HEK293 (cell line): Measurements from ENCODE around the gene IP6K3.
A peak's percentile ranks its signal among the peaks of the same experiment; 100 is the strongest.

ENCODE experiments used
- CTCF ChIA-PET: fragments of 350-600 bp; formaldehyde crosslinking; extraction: SDS; loops from one replicate; lab custom pipeline; 2021; ENCODE audit warnings: antibody characterized with exemption; lab: Yijun Ruan, JAX
- POLR2A ChIA-PET: fragments of 300-600 bp; formaldehyde crosslinking; extraction: SDS; loops from one replicate; lab custom pipeline; 2020; ENCODE audit warnings: antibody characterized with exemption, inconsistent platforms; lab: Yijun Ruan, JAX
- H3K27ac ChIP-seq: fragments of 200-500 bp; sonication (Bioruptor generic); 2 replicates; pipeline ENCODE4 v1.5.1; 2014; ENCODE audit warnings: low read depth, low read length, control low read depth, inconsistent platforms; ENCODE audit errors: extremely low read depth
- H3K36me3 ChIP-seq, 2 experiments: fragments of 200-500 bp in 1 of 2; sonication (Bioruptor generic) in 1 of 2; 1 replicate in 1 of 2; 2 replicates in 1 of 2; pipeline ENCODE4 v1.5.1; 2014 to 2017; ENCODE audit warnings: inconsistent platforms in 2 of 2, low read length in 2 of 2; ENCODE audit not compliant: control insufficient read depth in 2 of 2, insufficient read depth in 1 of 2
- H3K4me1 ChIP-seq: fragments of 200-500 bp; sonication (Bioruptor generic); 2 replicates; pipeline ENCODE4 v1.5.1; 2014; ENCODE audit warnings: mild to moderate bottlenecking, low read length, inconsistent platforms; ENCODE audit not compliant: control insufficient read depth, insufficient read depth
- H3K4me3 ChIP-seq: 2 replicates; pipeline ENCODE4 v1.5.1; 2011; ENCODE audit warnings: low read depth, mild to moderate bottlenecking, control low read depth, low read length, moderate library complexity
- H3K9me3 ChIP-seq: fragments of 200-500 bp; sonication (Bioruptor generic); 2 replicates; pipeline ENCODE4 v1.5.1; 2014; ENCODE audit warnings: low read depth, low read length, inconsistent platforms; ENCODE audit not compliant: control insufficient read depth, insufficient read depth
- GLIS2 ChIP-seq: fragments of 450-650 bp; formaldehyde crosslinking; IDR thresholded peaks from 2 replicates; pipeline ENCODE4 v1.5.1; 2016; ENCODE audit warnings: missing biosample characterization, missing genetic modification characterization
- KLF1 ChIP-seq: fragments of 450-650 bp; formaldehyde crosslinking; IDR thresholded peaks from 2 replicates; pipeline ENCODE4 v1.5.1; 2016; ENCODE audit warnings: missing biosample characterization, missing genetic modification characterization
- SP2 ChIP-seq: fragments of 450-650 bp; formaldehyde crosslinking; IDR thresholded peaks from 2 replicates; pipeline ENCODE4 v1.5.1; 2016; ENCODE audit warnings: missing biosample characterization, missing genetic modification characterization
- WT1 ChIP-seq: fragments of 450-650 bp; formaldehyde crosslinking; IDR thresholded peaks from 2 replicates; pipeline ENCODE4 v1.5.1; 2016; ENCODE audit warnings: missing biosample characterization, missing genetic modification characterization
- ZBTB17 ChIP-seq: fragments of 450-650 bp; formaldehyde crosslinking; IDR thresholded peaks from 2 replicates; pipeline ENCODE4 v1.5.1; 2016; ENCODE audit warnings: missing biosample characterization, missing genetic modification characterization
- ZBTB48 ChIP-seq: fragments of 450-650 bp; formaldehyde crosslinking; IDR thresholded peaks from 2 replicates; pipeline ENCODE4 v1.5.1; 2016; ENCODE audit warnings: missing biosample characterization, missing genetic modification characterization
- ZFP3 ChIP-seq: fragments of 450-650 bp; formaldehyde crosslinking; IDR thresholded peaks from 2 replicates; pipeline ENCODE4 v1.5.1; 2016; ENCODE audit warnings: low read depth, missing biosample characterization, missing genetic modification characterization
- ZFP37 ChIP-seq: fragments of 450-650 bp; formaldehyde crosslinking; IDR thresholded peaks from 2 replicates; pipeline ENCODE4 v1.5.1; 2016; ENCODE audit warnings: missing biosample characterization, missing genetic modification characterization
- ZIC2 ChIP-seq: fragments of 450-650 bp; formaldehyde crosslinking; IDR thresholded peaks from 2 replicates; pipeline ENCODE4 v1.5.1; 2016; ENCODE audit warnings: missing biosample characterization, missing genetic modification characterization
- ZNF248 ChIP-seq: fragments of 450-650 bp; formaldehyde crosslinking; IDR thresholded peaks from 2 replicates; pipeline ENCODE4 v1.5.1; 2017; ENCODE audit warnings: missing biosample characterization, missing genetic modification characterization
- ZNF555 ChIP-seq: fragments of 450-650 bp; formaldehyde crosslinking; conservative IDR thresholded peaks from 2 replicates; pipeline ENCODE4 v1.5.1; 2017; ENCODE audit warnings: missing biosample characterization, mild to moderate bottlenecking, missing genetic modification characterization, inconsistent platforms
- ZNF580 ChIP-seq: fragments of 450-650 bp; formaldehyde crosslinking; IDR thresholded peaks from 2 replicates; pipeline ENCODE4 v1.5.1; 2016; ENCODE audit warnings: missing biosample characterization, missing genetic modification characterization
- ZNF654 ChIP-seq: fragments of 450-650 bp; formaldehyde crosslinking; IDR thresholded peaks from 2 replicates; pipeline ENCODE4 v1.5.1; 2016; ENCODE audit warnings: low read depth, missing biosample characterization, missing genetic modification characterization
- ZNF707 ChIP-seq: fragments of 450-650 bp; formaldehyde crosslinking; IDR thresholded peaks from 2 replicates; pipeline ENCODE4 v1.5.1; 2016; ENCODE audit warnings: missing biosample characterization, missing genetic modification characterization
- ZSCAN23 ChIP-seq: fragments of 450-650 bp; formaldehyde crosslinking; IDR thresholded peaks from 2 replicates; pipeline ENCODE4 v1.5.1; 2016; ENCODE audit warnings: missing biosample characterization, missing genetic modification characterization
- TF ChIP-seq, protein P1 (sequence below): fragments of 450-650 bp; formaldehyde crosslinking; IDR thresholded peaks from 2 replicates; pipeline ENCODE4 v1.5.1; 2016; ENCODE audit warnings: missing biosample characterization, missing genetic modification characterization
- TF ChIP-seq, protein P2 (sequence below): sonication (generic); formaldehyde crosslinking; IDR thresholded peaks from 2 replicates; pipeline ENCODE4 v1.8.1; 2022; ENCODE audit warnings: mild to moderate bottlenecking, moderate library complexity, missing genetic modification reagents
- TF ChIP-seq, protein P3 (sequence below): fragments of 450-650 bp; formaldehyde crosslinking; IDR thresholded peaks from 2 replicates; pipeline ENCODE4 v1.5.1; 2016; ENCODE audit warnings: missing biosample characterization, missing genetic modification characterization, low read depth

The IP6K3 gene

GRCh38 chr6:33762713-33763112, 16.0 kb upstream of the IP6K3 start:
- POLR2A ChIA-PET: no interaction called here
- Histone ChIP-seq H3K4me1 (peaks cover 12% of the 10 kb centered on the region), H3K9me3 (no peaks in the 10 kb centered on the region), H3K27ac (no peak overlapping the region), H3K4me3 (no peak overlapping the region), H3K36me3 (no peaks in the 10 kb centered on the region)
- CTCF ChIA-PET: interaction anchor here (0.6 to 12.1 kb wide), 18 partner anchors 8 to 392 kb away, joined by 3 to 193 read pairs (median 4); partner anchors contain the start of genes IP6K3 and UQCC2
- TF ChIP-seq ZIC2 (no peak), SP2 (tag by site-specific recombination) (no peak), ZNF707 (tag by site-specific recombination) (no peak), ZNF555 (tag by site-specific recombination) (no peak), ZFP37 (no peak), KLF1 (tag by site-specific recombination) (no peak), ZSCAN23 (tag by site-specific recombination) (no peak)

DNA sequence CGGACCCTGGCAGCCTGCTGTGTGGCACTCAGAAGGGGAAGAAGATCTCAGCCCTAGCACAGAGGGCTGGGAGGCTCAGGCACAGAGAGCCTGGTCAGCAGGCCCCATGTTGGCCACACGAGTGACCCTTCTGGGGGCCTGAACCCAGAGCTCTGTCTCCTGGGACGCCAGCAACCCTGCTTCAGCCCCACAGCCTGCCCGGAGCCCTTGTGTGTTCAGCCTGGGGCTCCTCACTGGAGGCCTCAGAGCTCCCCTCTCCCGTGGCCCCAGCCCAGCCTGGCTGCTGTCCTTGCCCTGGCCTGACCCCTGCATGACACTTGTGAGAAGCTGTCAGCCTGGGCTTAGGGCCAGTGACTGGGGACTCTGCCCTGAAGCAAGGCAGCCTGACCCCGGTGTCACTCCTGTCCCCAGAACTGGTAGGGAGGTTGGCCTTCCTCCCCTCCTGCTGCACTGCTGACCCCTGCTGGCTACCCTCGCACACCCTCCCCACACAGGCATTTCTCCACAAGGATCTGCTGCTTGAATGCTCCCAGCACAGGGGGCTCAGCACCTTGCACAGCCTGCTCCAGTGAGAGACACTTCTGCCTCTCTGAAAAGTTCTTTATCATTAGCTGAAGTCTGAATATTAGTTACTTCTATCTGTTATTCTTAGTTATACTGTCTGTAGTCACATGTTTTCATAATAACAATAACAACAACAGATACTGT, 15.4 kb upstream of the IP6K3 start:
- peak; percentile 61 for TF ChIP-seq ZNF654 (tag by site-specific recombination)
- no peak for TF ChIP-seq ZNF248
- TF ChIP-seq, protein P1, sequence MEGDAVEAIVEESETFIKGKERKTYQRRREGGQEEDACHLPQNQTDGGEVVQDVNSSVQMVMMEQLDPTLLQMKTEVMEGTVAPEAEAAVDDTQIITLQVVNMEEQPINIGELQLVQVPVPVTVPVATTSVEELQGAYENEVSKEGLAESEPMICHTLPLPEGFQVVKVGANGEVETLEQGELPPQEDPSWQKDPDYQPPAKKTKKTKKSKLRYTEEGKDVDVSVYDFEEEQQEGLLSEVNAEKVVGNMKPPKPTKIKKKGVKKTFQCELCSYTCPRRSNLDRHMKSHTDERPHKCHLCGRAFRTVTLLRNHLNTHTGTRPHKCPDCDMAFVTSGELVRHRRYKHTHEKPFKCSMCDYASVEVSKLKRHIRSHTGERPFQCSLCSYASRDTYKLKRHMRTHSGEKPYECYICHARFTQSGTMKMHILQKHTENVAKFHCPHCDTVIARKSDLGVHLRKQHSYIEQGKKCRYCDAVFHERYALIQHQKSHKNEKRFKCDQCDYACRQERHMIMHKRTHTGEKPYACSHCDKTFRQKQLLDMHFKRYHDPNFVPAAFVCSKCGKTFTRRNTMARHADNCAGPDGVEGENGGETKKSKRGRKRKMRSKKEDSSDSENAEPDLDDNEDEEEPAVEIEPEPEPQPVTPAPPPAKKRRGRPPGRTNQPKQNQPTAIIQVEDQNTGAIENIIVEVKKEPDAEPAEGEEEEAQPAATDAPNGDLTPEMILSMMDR: peak; percentile 95
- peak; percentile 45 for TF ChIP-seq ZIC2
- TF ChIP-seq ZBTB17 (tag by site-specific recombination): peak; percentile 17; the same call in 1 of the 2 replicates
- TF ChIP-seq ZFP3 (tag by site-specific recombination): no peak
- peak; percentile 56 for TF ChIP-seq ZBTB48 (tag by site-specific recombination)
- TF ChIP-seq, protein P2, sequence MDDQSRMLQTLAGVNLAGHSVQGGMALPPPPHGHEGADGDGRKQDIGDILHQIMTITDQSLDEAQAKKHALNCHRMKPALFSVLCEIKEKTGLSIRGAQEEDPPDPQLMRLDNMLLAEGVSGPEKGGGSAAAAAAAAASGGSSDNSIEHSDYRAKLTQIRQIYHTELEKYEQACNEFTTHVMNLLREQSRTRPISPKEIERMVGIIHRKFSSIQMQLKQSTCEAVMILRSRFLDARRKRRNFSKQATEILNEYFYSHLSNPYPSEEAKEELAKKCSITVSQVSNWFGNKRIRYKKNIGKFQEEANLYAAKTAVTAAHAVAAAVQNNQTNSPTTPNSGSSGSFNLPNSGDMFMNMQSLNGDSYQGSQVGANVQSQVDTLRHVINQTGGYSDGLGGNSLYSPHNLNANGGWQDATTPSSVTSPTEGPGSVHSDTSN (CRISPR knock-in tag): peak; percentile 73; the same call in 1 of the 2 replicates
- TF ChIP-seq, protein P3, sequence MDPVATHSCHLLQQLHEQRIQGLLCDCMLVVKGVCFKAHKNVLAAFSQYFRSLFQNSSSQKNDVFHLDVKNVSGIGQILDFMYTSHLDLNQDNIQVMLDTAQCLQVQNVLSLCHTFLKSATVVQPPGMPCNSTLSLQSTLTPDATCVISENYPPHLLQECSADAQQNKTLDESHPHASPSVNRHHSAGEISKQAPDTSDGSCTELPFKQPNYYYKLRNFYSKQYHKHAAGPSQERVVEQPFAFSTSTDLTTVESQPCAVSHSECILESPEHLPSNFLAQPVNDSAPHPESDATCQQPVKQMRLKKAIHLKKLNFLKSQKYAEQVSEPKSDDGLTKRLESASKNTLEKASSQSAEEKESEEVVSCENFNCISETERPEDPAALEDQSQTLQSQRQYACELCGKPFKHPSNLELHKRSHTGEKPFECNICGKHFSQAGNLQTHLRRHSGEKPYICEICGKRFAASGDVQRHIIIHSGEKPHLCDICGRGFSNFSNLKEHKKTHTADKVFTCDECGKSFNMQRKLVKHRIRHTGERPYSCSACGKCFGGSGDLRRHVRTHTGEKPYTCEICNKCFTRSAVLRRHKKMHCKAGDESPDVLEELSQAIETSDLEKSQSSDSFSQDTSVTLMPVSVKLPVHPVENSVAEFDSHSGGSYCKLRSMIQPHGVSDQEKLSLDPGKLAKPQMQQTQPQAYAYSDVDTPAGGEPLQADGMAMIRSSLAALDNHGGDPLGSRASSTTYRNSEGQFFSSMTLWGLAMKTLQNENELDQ (tag by site-specific recombination): no peak
- TF ChIP-seq KLF1 (tag by site-specific recombination): 0 out of 2 replicates have a peak, but pooled peaks have one; percentile 15
- peak; percentile 42; the same call in 1 of the 2 replicates for TF ChIP-seq GLIS2 (tag by site-specific recombination)
- peak; percentile 79; the same call in 1 of the 2 replicates for TF ChIP-seq ZNF580 (tag by site-specific recombination)
- peak; percentile 65 for TF ChIP-seq WT1
- ChIA-PET POLR2A (interaction anchor here (1.6 kb wide), 1 partner anchor 10 kb away, joined by 5 read pairs; no protein-coding TSS in a partner anchor), CTCF (interaction anchor here (0.6 to 12.1 kb wide), 21 partner anchors 8 to 393 kb away, joined by 3 to 193 read pairs (median 4); partner anchors contain the start of genes IP6K3 and UQCC2)
- H3K4me1 ChIP-seq: peaks cover 16% of the 10 kb centered on the region
- H3K36me3 ChIP-seq: no peaks in the 10 kb centered on the region
- H3K4me3 ChIP-seq: no peak overlapping the region
- H3K9me3 ChIP-seq: no peaks in the 10 kb centered on the region
- peak overlapping the region; percentile 37; the same call in 1 of the 2 replicates for H3K27ac ChIP-seq
